GM12878 (cell line): ENCODE results near the gene UNK. TPM values are rescaled to one million over a fixed set of nuclear protein-coding genes. Genes with fewer than 3 reads are reported as not detected.
A peak's percentile ranks its signal among the peaks of the same experiment; 100 is the strongest.

Experiments
- ATAC-seq: fragments of 200-7000 bp; cut with Tn5 transposase; 3 replicates; pipeline ENCODE4 v1.9.1; 2020; ENCODE audit warnings: mild to moderate bottlenecking, moderate library complexity
- BruUV-seq: library from RNA; stranded (reverse); fragments of 400-500 nt; replicated peaks from 2 replicates; lab custom pipeline; 2021; lab: Mats Ljungman, UMichigan
- CTCF ChIA-PET: fragments of 300-600 bp; sonication (Branson Sonifier 250); formaldehyde crosslinking; extraction: SDS; loops from one replicate; lab custom pipeline; 2021; ENCODE audit warnings: inconsistent platforms; lab: Yijun Ruan, JAX
- POLR2A ChIA-PET: fragments of 350-600 bp; formaldehyde crosslinking; extraction: SDS; loops from one replicate; lab custom pipeline; 2021; ENCODE audit warnings: inconsistent platforms; lab: Charles Lee
- RAD21 ChIA-PET: fragments of 300-600 bp; sonication (Branson Sonifier 250); formaldehyde crosslinking; loops from one replicate; lab custom pipeline; 2023; ENCODE audit warnings: antibody characterized with exemption; ENCODE audit not compliant: unreplicated experiment; lab: Charles Lee
- SMC1A ChIA-PET: fragments of 300-600 bp; sonication (Branson Sonifier 250); formaldehyde crosslinking; loops from one replicate; lab custom pipeline; 2023; ENCODE audit not compliant: unreplicated experiment, uncharacterized antibody; lab: Charles Lee
- DNase-seq: peaks from one replicate; pipeline ENCODE4 v3.0.0-alpha.2; 2011; ENCODE audit warnings: low read depth, low spot score
- FAIRE-seq: peaks from 3 replicates; lab custom pipeline; 2011; peaks lifted over from hg19 to GRCh38; lab: Jason Lieb, UNC
- H2AFZ ChIP-seq: 2 replicates; pipeline ENCODE4 v1.6.0; 2011; ENCODE audit warnings: low read depth, low read length, control low read depth; ENCODE audit not compliant: control insufficient read depth
- H3K27ac ChIP-seq: 2 replicates; pipeline ENCODE4 v1.5.1; 2011; ENCODE audit warnings: control low read depth; ENCODE audit not compliant: control insufficient read depth, insufficient read depth
- H3K27me3 ChIP-seq, 2 experiments: replicated peaks in 1 of 2; 2 replicates each; pipeline versions ENCODE4 v1.6.0 to v1.6.1; 2011; ENCODE audit warnings: low read length in 1 of 2; ENCODE audit not compliant: control insufficient read depth in 2 of 2, insufficient read depth in 2 of 2
- H3K36me3 ChIP-seq, 2 experiments: 2 replicates each; pipeline ENCODE4 v1.5.1; 2011; ENCODE audit warnings: low read length in 1 of 2; ENCODE audit not compliant: control insufficient read depth in 2 of 2, insufficient read depth in 2 of 2
- H3K4me1 ChIP-seq: 2 replicates; pipeline ENCODE4 v1.6.1; 2011; ENCODE audit warnings: mild to moderate bottlenecking, low read length, moderate library complexity, mixed read lengths; ENCODE audit not compliant: control insufficient read depth, insufficient read depth
- H3K4me2 ChIP-seq: 2 replicates; pipeline ENCODE4 v1.6.0; 2011; ENCODE audit warnings: control low read depth; ENCODE audit not compliant: control insufficient read depth, insufficient read depth
- H3K4me3 ChIP-seq: fragments of 200-600 bp; sonication (generic); 2 replicates; pipeline ENCODE4 v1.5.1; 2016
- H3K79me2 ChIP-seq: 2 replicates; pipeline ENCODE4 v1.6.0; 2011; ENCODE audit warnings: low read length; ENCODE audit not compliant: control insufficient read depth, insufficient read depth
- H3K9ac ChIP-seq: 2 replicates; pipeline ENCODE4 v1.8.0; 2011; ENCODE audit warnings: low read length, control low read depth, mixed read lengths; ENCODE audit not compliant: control insufficient read depth, insufficient read depth
- H3K9me3 ChIP-seq: replicated peaks from 3 replicates; pipeline ENCODE4 v1.5.1; 2011; ENCODE audit warnings: mild to moderate bottlenecking, low read length; ENCODE audit not compliant: control insufficient read depth, insufficient read depth
- H4K20me1 ChIP-seq: 2 replicates; pipeline ENCODE4 v1.6.0; 2011; ENCODE audit not compliant: control insufficient read depth, insufficient read depth
- ATF3 ChIP-seq: IDR thresholded peaks from 2 replicates; pipeline ENCODE4 v1.6.1; 2011; ENCODE audit warnings: low read depth, mild to moderate bottlenecking, low read length, moderate library complexity, borderline replicate concordance; ENCODE audit errors: extremely low read depth
- ATF7 ChIP-seq: fragments of 450-650 bp; IDR thresholded peaks from 2 replicates; pipeline ENCODE4 v1.6.1; 2016; ENCODE audit warnings: low read depth, mild to moderate bottlenecking
- BACH1 ChIP-seq: fragments of 450-650 bp; IDR thresholded peaks from 2 replicates; pipeline ENCODE4 v1.6.1; 2017; ENCODE audit warnings: mild to moderate bottlenecking, borderline replicate concordance
- CBX5 ChIP-seq: sonication (generic); IDR thresholded peaks from 2 replicates; pipeline ENCODE4 v1.6.1; 2016; ENCODE audit warnings: low read depth, moderate library complexity, mild to moderate bottlenecking, inconsistent platforms
- EGR1 ChIP-seq, 2 experiments: IDR thresholded peaks; 1 replicate in 1 of 2; 2 replicates in 1 of 2; pipeline ENCODE4 v1.6.1; 2011 to 2012; ENCODE audit warnings: low read depth in 2 of 2, low read length in 2 of 2, borderline replicate concordance in 1 of 2, mild to moderate bottlenecking in 1 of 2, moderate library complexity in 1 of 2
- ELK1 ChIP-seq: IDR thresholded peaks from 2 replicates; pipeline ENCODE4 v1.6.1; 2012; ENCODE audit warnings: low read depth, low read length, improper control_type of control experiment
- EZH2 ChIP-seq: IDR thresholded peaks from 2 replicates; pipeline ENCODE4 v1.6.1; 2012; ENCODE audit warnings: low read depth, mild to moderate bottlenecking, control low read depth, inconsistent platforms, low read length, borderline replicate concordance; ENCODE audit not compliant: control insufficient read depth
- NR2F1 ChIP-seq: fragments of 450-650 bp; conservative IDR thresholded peaks from 2 replicates; pipeline ENCODE4 v1.6.1; 2017; ENCODE audit warnings: mild to moderate bottlenecking
- POU2F2 ChIP-seq: IDR thresholded peaks from 3 replicates; pipeline ENCODE4 v1.6.1; 2011; ENCODE audit warnings: low read depth, mild to moderate bottlenecking, low read length, borderline replicate concordance
- PRDM15 ChIP-seq: fragments of 450-650 bp; formaldehyde crosslinking; IDR thresholded peaks from 2 replicates; pipeline ENCODE4 v1.4.0; 2020; ENCODE audit warnings: mild to moderate bottlenecking, moderate library complexity
- SKIL ChIP-seq: fragments of 450-650 bp; IDR thresholded peaks from 2 replicates; pipeline ENCODE4 v1.6.1; 2017; ENCODE audit warnings: mild to moderate bottlenecking, low read depth, inconsistent platforms; ENCODE audit not compliant: poor library complexity, severe bottlenecking
- SMC3 ChIP-seq: IDR thresholded peaks from 2 replicates; pipeline ENCODE4 v1.6.1; 2011; ENCODE audit warnings: low read length, improper control_type of control experiment, borderline replicate concordance
- WGBS: methylation state at CpG from one replicate; pipeline ENCODE4 v1.1.6; 2016; ENCODE audit warnings: low lambda C conversion rate; ENCODE audit not compliant: insufficient replicate concordance, insufficient coverage; ENCODE audit errors: missing lambda C conversion rate; 5-methylcytosine and 5-hydroxymethylcytosine counted together
- in situ Hi-C: fragments of 300-500 bp; cut with MboI; formaldehyde crosslinking; loops from 9 replicates; pipeline ENCODE4 v1.14.3; 2018; ENCODE audit warnings: mixed read lengths
- intact Hi-C: fragments of 100-400 bp; cut with micrococcal nuclease; formaldehyde crosslinking; loops from one replicate; pipeline ENCODE4 v1.14.2; 2022; ENCODE audit not compliant: unreplicated experiment
- polyA plus RNA-seq, 11 experiments: library from polyadenylated mRNA; depleted of rRNA in 4 of 11; unstranded in 6 of 11; stranded (reverse) in 5 of 11; fragments of >200 nt; fragmentation: Nextera tagmentation in 4 of 11; fragmentation: Illumina TruSeq in 1 of 11; extraction: Ambion mirVana in 4 of 11; extraction: Trizol in 1 of 11; gene quantifications; 1 replicate in 1 of 11; 2 replicates in 10 of 11; pipeline versions ENCODE4 v1.2.1 to v1.2.3, GENCODE V29; 2011 to 2016; ENCODE audit warnings: inconsistent platforms in 2 of 11, missing spikeins in 2 of 11, low read depth in 1 of 11
- total RNA-seq, 4 experiments: library from RNA; depleted of rRNA in 3 of 4; stranded (reverse); fragments of >200 nt in 3 of 4; fragmentation: Illumina TruSeq in 1 of 4; extraction: Trizol in 1 of 4; gene quantifications; 2 replicates each; pipeline versions ENCODE4 v1.2.1 to v1.2.3, GENCODE V29; 2013 to 2021

Gene UNK
- total and polyA plus RNA-seq, 10 of the 15 experiments (the other 5 are each of a cell fraction or from before 2014, with no cell fraction given) = 8.9 to 34.5 (median 27.3) TPM

- TF ChIP-seq NR2F1 = no peak
Observed at GRCh38 chr17:75778861-75779249, 5.8 kb upstream of the UNK start (continued).

GRCh38 chr17:75779250-75779986 lies 5.2 kb upstream of the UNK start:
- peak; percentile 100 for DNase-seq
- H3K79me2 ChIP-seq = peaks cover 33% of the 10 kb centered on the region
- ChIA-PET POLR2A (interaction anchor here (0.6 to 5.3 kb wide), 25 partner anchors 8 to 670 kb away, joined by 3 to 40 read pairs (median 5); partner anchors contain the start of genes GALK1, RECQL5, SAP30BP and UNC13D), CTCF (interaction anchor here (0.6 to 5.4 kb wide), 21 partner anchors 10 to 198 kb away, joined by 3 to 32 read pairs (median 4); partner anchors contain the start of genes GALK1 and UNC13D), SMC1A (interaction anchor here (0.6 to 2.4 kb wide), 9 partner anchors 11 to 114 kb away, joined by 3 to 10 read pairs (median 4); partner anchors contain the start of genes GALK1, UNC13D and WBP2), RAD21 (interaction anchor here (0.6 to 2.1 kb wide), 13 partner anchors 13 to 117 kb away, joined by 3 to 17 read pairs (median 4); partner anchors contain the start of genes GALK1, TRIM65, UNC13D and WBP2)
- H3K27ac ChIP-seq = peak overlapping the region; percentile 90
- in situ Hi-C loops (no loop called here), intact Hi-C loops (loop anchor here (2.0 to 5.0 kb wide), 2 partner anchors 75 to 118 kb away; partner anchors contain the start of genes TRIM65 and WBP2)
- peak; percentile 81 for ATAC-seq
- peaks cover 0 to 18% of the 10 kb centered on the region in 2 experiments for H3K36me3 ChIP-seq
- FAIRE-seq = peak; percentile 99
- no peak overlapping the region for H2AFZ ChIP-seq
- H3K4me1 ChIP-seq = peaks cover 16% of the 10 kb centered on the region
- H3K9ac ChIP-seq = peak overlapping the region; percentile 91
- BruUV-seq = no TSS peak
- under 1% methylated on average over 83 of the region's 84 CpGs for WGBS
- H3K9me3 ChIP-seq = no peaks in the 10 kb centered on the region
- peak overlapping the region; percentile 88 for H3K4me3 ChIP-seq
- no peak overlapping the region for H3K4me2 ChIP-seq
- peaks cover 10% of the 10 kb centered on the region for H4K20me1 ChIP-seq
- no peaks in the 10 kb centered on the region for H3K27me3 ChIP-seq
- TF ChIP-seq SMC3 = 0 out of 2 replicates have a peak, but pooled peaks have one; percentile 12
- no peak for TF ChIP-seq ATF3
- TF ChIP-seq PRDM15 (CRISPR knock-in tag) = peak; percentile 74
- TF ChIP-seq EGR1 (IDR thresholded peaks at IDR 0.05; ENCODE audit: borderline replicate concordance in 1 of 2, low read depth in 2 of 2, low read length in 2 of 2) = peak; percentile 86 to 96
- peak; percentile 100 for TF ChIP-seq POU2F2
- peak; percentile 55; the same call in 1 of the 2 replicates for TF ChIP-seq ATF7
- peak; percentile 42 for TF ChIP-seq ELK1
- TF ChIP-seq CBX5 = peak; percentile 28; the same call in 1 of the 2 replicates
- peak; percentile 97 for TF ChIP-seq BACH1
- TF ChIP-seq SKIL = no peak
- no peak for TF ChIP-seq EZH2
